Neural cell (in vitro differentiated cells): ENCODE data around the gene TMOD2.

Experiments used
- CTCF ChIP-seq: fragments of 450-650 bp; IDR thresholded peaks from 2 replicates; pipeline ENCODE4 v1.5.1; 2014; ENCODE audit warnings: antibody characterized with exemption, mild to moderate bottlenecking, moderate library complexity; ENCODE audit not compliant: poor library complexity, severe bottlenecking
- EZH2 ChIP-seq: fragments of 200-600, 300-800 bp; shearing (Covaris generic), sonication (generic); IDR thresholded peaks from 2 replicates; pipeline ENCODE4 v1.6.1; 2014; ENCODE audit warnings: antibody characterized with exemption, low read length, borderline replicate concordance, mild to moderate bottlenecking; ENCODE audit not compliant: insufficient read depth, poor library complexity, severe bottlenecking
- POLR2AphosphoS5 ChIP-seq: IDR thresholded peaks from 2 replicates; pipeline ENCODE4 v1.6.1; 2012
- REST ChIP-seq: IDR thresholded peaks from 2 replicates; pipeline ENCODE4 v1.6.1; 2012; ENCODE audit warnings: borderline replicate concordance
- SMC3 ChIP-seq: fragments of 450-650 bp; conservative IDR thresholded peaks from 2 replicates; pipeline ENCODE4 v1.6.1; 2014; ENCODE audit warnings: antibody characterized with exemption, mild to moderate bottlenecking, moderate library complexity; ENCODE audit not compliant: poor library complexity
- TAF1 ChIP-seq: IDR thresholded peaks from 2 replicates; pipeline ENCODE4 v1.6.1; 2012; ENCODE audit warnings: low read depth

- TF ChIP-seq CTCF (no peak), REST (no peak), SMC3 (no peak), TAF1 (no peak), POLR2AphosphoS5 (no peak), EZH2 (no peak)
Measured at GRCh38 chr15:51864408-51865056, 113.1 kb downstream of the TMOD2 start.
